Transverse colon (tissue), 4 donors: ENCODE data around the gene OR2V1. TPM values are rescaled to one million over a fixed set of nuclear protein-coding genes. Genes with fewer than 3 reads are reported as not detected.
"Not testable (repeated sequence)": the region's sequence is repeated elsewhere in the genome, so short reads cannot be mapped to it uniquely, and the experiment has no call there.

Experiments
- DNase-seq: peaks from one replicate; pipeline ENCODE4 v3.0.0-alpha.2; 2019
- H3K27ac ChIP-seq, 4 donors: fragments of 200-600 bp; sonication (generic); 2 replicates each; pipeline ENCODE4 v1.5.1; 2016 to 2018; ENCODE audit warnings: inconsistent platforms in 4 of 4
- H3K27me3 ChIP-seq: fragments of 200-600 bp; sonication (generic); 2 replicates; pipeline ENCODE4 v1.5.1; 2017; ENCODE audit warnings: inconsistent platforms
- H3K36me3 ChIP-seq, 4 donors: fragments of 200-600 bp; sonication (generic); 2 replicates each; pipeline ENCODE4 v1.5.1; 2017 to 2019; ENCODE audit warnings: inconsistent platforms in 4 of 4
- H3K4me1 ChIP-seq, 4 donors: fragments of 200-600 bp; sonication (generic); 2 replicates each; pipeline ENCODE4 v1.5.1; 2017 to 2020; ENCODE audit warnings: inconsistent platforms in 4 of 4
- H3K4me3 ChIP-seq, 4 donors: fragments of 200-600 bp; sonication (generic); 1 replicate in 1 of 4; 2 replicates in 3 of 4; pipeline versions ENCODE4 v1.5.1 to v1.6.1; 2017 to 2019; ENCODE audit warnings: inconsistent platforms in 4 of 4
- H3K9me3 ChIP-seq, 2 donors: fragments of 200-600 bp; sonication (generic); 2 replicates each; pipeline ENCODE4 v1.5.1; 2017 to 2019; ENCODE audit warnings: inconsistent platforms in 2 of 2
- CTCF ChIP-seq, 5 experiments: fragments of 200-600 bp in 3 of 5; fragments of 450-650 bp in 2 of 5; sonication (generic) in 3 of 5; IDR thresholded peaks; 1 replicate in 2 of 5; 2 replicates in 3 of 5; pipeline ENCODE4 v1.5.1; 2016 to 2017; ENCODE audit warnings: antibody characterized with exemption in 5 of 5, inconsistent platforms in 3 of 5, mild to moderate bottlenecking in 2 of 5, moderate library complexity in 1 of 5
- EP300 ChIP-seq: sonication (generic); formaldehyde crosslinking; IDR thresholded peaks from one replicate; pipeline ENCODE4 v1.6.1; 2017; ENCODE audit warnings: antibody characterized with exemption, low read depth
- POLR2A ChIP-seq: fragments of 450-650 bp; IDR thresholded peaks from one replicate; pipeline ENCODE4 v1.6.1; 2016; ENCODE audit warnings: antibody characterized with exemption, mild to moderate bottlenecking, moderate library complexity
- POLR2AphosphoS5 ChIP-seq, 3 donors: sonication (generic); formaldehyde crosslinking; IDR thresholded peaks; one replicate each; pipeline ENCODE4 v1.6.1; 2016; ENCODE audit warnings: antibody characterized with exemption in 3 of 3
- WGBS, 2 donors: methylation state at CpG; one replicate each; pipeline ENCODE4 v1.1.5; 2018; ENCODE audit warnings: low coverage in 1 of 2; 5-methylcytosine and 5-hydroxymethylcytosine counted together
- in situ Hi-C, 4 donors: fragments of 200-750 bp; cut with MboI; loops; one replicate each; pipeline versions ENCODE4 v1.15.0 to v1.15.1; 2017; ENCODE audit warnings: low sequenced_read_pairs in 3 of 4, low pct_ligation_motif_present in 1 of 4, low pct_unique_long_range_greater_than_20kb in 1 of 4
- intact Hi-C: fragments of 100-400 bp; cut with DNase I; formaldehyde crosslinking; loops from one replicate; pipeline ENCODE4 v1.15.1; 2023; ENCODE audit warnings: low total_unique reads
- total RNA-seq, 4 donors: library from RNA; depleted of rRNA; stranded (reverse); fragments of >200 nt; gene quantifications; one replicate each; pipeline ENCODE4 v1.1.0, GENCODE V29; 2016

The OR2V1 gene, protein sequence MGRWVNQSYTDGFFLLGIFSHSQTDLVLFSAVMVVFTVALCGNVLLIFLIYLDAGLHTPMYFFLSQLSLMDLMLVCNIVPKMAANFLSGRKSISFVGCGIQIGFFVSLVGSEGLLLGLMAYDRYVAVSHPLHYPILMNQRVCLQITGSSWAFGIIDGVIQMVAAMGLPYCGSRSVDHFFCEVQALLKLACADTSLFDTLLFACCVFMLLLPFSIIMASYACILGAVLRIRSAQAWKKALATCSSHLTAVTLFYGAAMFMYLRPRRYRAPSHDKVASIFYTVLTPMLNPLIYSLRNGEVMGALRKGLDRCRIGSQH
- not detected for total RNA-seq

DNA sequence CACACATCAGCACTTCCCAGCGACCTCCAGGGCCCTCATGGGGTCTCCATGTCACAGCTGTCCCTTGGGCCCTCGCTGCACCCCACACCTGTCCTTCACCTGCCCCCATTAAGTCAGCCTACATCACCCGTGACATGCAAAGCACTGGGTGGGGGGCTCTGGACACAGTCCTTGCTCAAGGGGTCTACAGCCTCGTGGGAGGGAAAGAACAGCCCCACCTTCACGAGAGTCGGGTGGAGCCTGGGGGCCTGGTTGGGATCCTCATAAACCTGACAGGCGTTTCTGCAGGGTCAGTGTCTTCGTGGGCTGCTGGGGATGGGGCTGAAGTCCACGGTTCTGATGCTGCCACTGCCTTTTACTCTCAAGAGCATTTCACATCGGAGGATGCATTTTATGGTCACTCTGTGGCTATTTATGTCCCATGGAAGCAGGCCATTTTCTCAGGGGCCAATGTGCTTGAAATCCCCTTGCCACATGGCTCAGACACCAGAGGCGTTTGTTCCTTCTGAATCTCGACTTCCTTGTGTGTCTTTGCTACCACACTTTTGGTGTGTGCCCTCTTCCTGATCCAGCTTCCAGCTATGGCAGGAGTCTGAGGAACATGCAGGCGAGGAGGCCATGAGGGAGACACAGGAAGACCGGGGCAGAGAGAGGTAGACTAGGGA, at the start of gene OR2V1:
Gene OR2V1 (minus strand): TSS at position 338 of the 665 bp plus-strand sequence. CDS start 5,865 bp downstream, outside the sequence.
- in situ Hi-C loops (no loop called here), intact Hi-C loops (no loop called here)
- no peaks in the 10 kb centered on the region for H3K4me1 ChIP-seq
- DNase-seq: no peak
- no peak within 1 kb of the TSS for H3K27ac ChIP-seq
- TF ChIP-seq POLR2A (no peak), CTCF (IDR thresholded peaks at IDR 0.05) (no peak), EP300 (no peak), POLR2AphosphoS5 (IDR thresholded peaks at IDR 0.05) (no peak)
- no peaks in the 10 kb centered on the region for H3K36me3 ChIP-seq
- peaks cover 62% of the 10 kb centered on the region for H3K27me3 ChIP-seq
- H3K9me3 ChIP-seq: no peaks in the 10 kb centered on the region
- 47 to 62% methylated on average over 2 to 14 of the region's 14 CpGs for WGBS, 2 donors
- no peak within 1 kb of the TSS for H3K4me3 ChIP-seq

DNA sequence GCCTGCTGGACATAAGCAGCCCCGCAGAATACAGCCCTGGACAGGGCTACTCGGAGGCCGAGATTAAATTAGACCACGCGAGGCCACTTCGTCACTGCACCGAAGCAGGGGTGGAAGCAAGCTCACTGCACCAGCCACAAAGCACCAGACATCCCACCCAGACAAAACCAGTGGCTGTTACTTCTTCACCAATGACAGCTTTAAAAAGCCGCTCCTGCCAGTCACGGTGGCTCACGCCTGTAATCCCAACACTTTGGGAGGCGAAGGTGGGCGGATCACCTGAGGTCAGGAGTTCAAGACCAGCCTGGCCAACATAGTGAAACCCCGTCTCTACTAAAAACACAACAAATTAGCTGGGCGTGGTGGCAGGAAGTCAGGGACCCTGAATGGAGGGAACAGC, 46.6 kb upstream of the OR2V1 start:
- 66 to 86% methylated on average over 3 to 14 of the region's 14 CpGs for WGBS, 2 donors
- intact Hi-C loops: not testable (repeated sequence)

GRCh38 chr5:181176254-181176952, 45.4 kb upstream of the OR2V1 start:
- 49 to 68% methylated on average over 3 of the region's 3 CpGs for WGBS, 2 donors
- H3K4me1 ChIP-seq: peaks cover 0 to 8% (median 4%) of the 10 kb centered on the region in 4 donors
- H3K27me3 ChIP-seq: peaks cover 55% of the 10 kb centered on the region
- intact Hi-C loops (no loop called here), in situ Hi-C loops (no loop called here)
- H3K4me3 ChIP-seq: no peak overlapping the region
- H3K9me3 ChIP-seq: no peaks in the 10 kb centered on the region
- DNase-seq: no peak
- no peak for TF ChIP-seq POLR2A
- no peak for TF ChIP-seq POLR2AphosphoS5 (IDR thresholded peaks at IDR 0.05)
- TF ChIP-seq EP300: no peak
- TF ChIP-seq CTCF (IDR thresholded peaks at IDR 0.05): no peak
- H3K36me3 ChIP-seq: no peaks in the 10 kb centered on the region
- H3K27ac ChIP-seq: no peak overlapping the region

More for the DNA sequence above, 46.6 kb upstream of the OR2V1 start:
- in situ Hi-C loops, H3K4me3 ChIP-seq, H3K36me3 ChIP-seq, H3K9me3 ChIP-seq, DNase-seq, H3K27ac ChIP-seq, H3K4me1 ChIP-seq: not testable (repeated sequence)
- peaks cover 44% of the 10 kb centered on the region for H3K27me3 ChIP-seq

GRCh38 chr5:181173420-181174342, 42.7 kb upstream of the OR2V1 start:
- Histone ChIP-seq H3K4me1 (peaks cover 0 to 20% (median 12%) of the 10 kb centered on the region in 4 donors), H3K27ac (no peak overlapping the region), H3K36me3 (no peaks in the 10 kb centered on the region), H3K4me3 (no peak overlapping the region), H3K27me3 (peaks cover 82% of the 10 kb centered on the region), H3K9me3 (no peaks in the 10 kb centered on the region)
- no peak for DNase-seq
- in situ Hi-C loops: no loop called here
- TF ChIP-seq EP300 (no peak), CTCF (IDR thresholded peaks at IDR 0.05) (no peak), POLR2AphosphoS5 (IDR thresholded peaks at IDR 0.05) (no peak), POLR2A (no peak)
- intact Hi-C loops: no loop called here
- WGBS, 2 donors: 3 to 16% methylated on average over 15 to 49 of the region's 50 CpGs
